HG03354 (cell line): Measurements from ENCODE around the gene TNFAIP2.

Source experiments
- ATAC-seq: cut with Tn5 transposase; IDR thresholded peaks from one replicate; pipeline ENCODE4 v1.9.1; 2021; ENCODE audit warnings: mild to moderate bottlenecking; ENCODE audit not compliant: unreplicated experiment, poor library complexity, severe bottlenecking

The TNFAIP2 gene

GRCh38 chr14:103091883-103092222, 31.4 kb upstream of the TNFAIP2 start:
- ATAC-seq: peak; percentile 10

DNA sequence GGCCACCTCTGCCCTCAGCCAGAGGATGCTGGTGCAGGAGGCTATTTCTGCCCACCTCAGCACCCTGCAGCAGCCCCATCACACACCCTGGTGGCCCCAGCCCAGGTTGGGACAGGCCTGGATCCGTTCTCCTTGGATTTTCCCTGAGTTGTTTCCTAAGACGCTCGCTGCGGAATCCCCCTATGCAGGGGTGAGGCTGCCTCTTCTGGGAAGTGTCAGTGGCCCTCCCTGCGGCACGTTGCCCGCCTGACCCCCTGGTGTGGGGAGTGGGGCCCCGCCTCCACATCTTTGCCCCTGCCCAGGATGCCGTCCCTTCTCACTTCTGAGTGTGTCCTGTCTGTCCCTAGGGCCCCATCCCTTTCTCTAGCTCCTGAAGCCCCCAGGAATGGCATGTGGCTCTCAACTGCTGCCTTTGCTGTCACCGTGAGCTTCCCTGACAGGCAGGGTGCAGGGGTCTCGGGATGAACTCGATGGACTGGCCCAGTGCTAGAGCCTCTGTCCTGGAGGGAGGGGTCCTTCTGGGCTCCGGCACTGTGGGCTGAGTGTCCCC, 29.3 kb upstream of the TNFAIP2 start:
- ATAC-seq: no peak

GRCh38 chr14:103094406-103095209, 28.7 kb upstream of the TNFAIP2 start, which contains the start of gene EXOC3L4:
EXOC3L4 (plus strand) TSS chr14:103094725; CDS start chr14:103100220, 5,495 bp downstream.
- ATAC-seq: no peak

DNA sequence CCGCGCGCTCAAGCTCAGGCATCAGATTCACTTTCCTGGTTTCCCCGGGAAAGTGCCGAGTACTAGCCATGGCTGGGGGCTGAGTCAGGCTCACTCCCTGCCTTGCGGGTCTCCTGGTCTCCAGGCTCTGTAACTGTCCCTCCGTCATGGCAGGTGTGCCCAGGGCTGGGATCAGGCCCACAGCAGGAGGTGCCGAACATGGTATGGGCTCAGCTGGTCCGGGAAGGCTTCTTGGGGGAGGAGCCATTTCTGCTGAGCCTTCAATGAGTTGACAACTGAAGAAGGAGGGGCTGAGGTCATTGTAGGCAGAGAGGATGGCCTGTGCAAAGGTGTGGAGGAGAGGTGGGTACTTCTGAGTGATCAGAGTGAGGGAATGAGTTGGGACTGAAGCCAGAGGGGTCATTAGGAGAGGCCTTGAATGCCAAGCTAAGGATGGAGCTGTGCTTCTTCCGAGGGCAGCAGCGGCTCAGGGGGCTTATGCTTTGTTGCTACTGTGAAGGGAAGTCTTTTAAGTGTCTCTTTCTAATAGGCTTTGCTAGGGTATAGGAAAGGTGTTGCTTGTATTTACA, 28.0 kb upstream of the TNFAIP2 start:
- no peak for ATAC-seq

DNA sequence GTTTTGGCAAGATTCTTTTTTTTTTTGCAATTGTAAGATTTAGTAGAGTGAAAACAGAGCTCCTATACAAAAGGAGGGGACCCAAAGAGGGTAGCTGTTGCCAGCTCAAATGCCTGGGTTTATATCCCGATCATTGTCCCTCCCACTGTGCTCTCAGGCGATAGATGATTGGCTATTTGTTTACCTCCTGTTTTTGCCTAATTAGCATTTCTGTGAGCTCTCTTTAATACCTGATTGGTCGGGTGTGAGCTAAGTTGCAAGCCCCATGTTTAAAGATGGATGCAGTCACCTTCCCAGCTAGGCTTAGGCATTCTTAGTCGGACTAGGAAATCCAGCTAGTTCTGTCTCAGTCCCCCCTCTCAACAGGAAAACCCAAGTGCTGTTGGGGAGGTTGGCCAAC, 26.9 kb upstream of the TNFAIP2 start:
- no peak for ATAC-seq

- ATAC-seq: no peak
These were observed 25.8 kb upstream of the TNFAIP2 start for GRCh38 chr14:103097244-103097993.

- no peak for ATAC-seq
These were observed 25.0 kb upstream of the TNFAIP2 start for GRCh38 chr14:103097994-103098957.

DNA sequence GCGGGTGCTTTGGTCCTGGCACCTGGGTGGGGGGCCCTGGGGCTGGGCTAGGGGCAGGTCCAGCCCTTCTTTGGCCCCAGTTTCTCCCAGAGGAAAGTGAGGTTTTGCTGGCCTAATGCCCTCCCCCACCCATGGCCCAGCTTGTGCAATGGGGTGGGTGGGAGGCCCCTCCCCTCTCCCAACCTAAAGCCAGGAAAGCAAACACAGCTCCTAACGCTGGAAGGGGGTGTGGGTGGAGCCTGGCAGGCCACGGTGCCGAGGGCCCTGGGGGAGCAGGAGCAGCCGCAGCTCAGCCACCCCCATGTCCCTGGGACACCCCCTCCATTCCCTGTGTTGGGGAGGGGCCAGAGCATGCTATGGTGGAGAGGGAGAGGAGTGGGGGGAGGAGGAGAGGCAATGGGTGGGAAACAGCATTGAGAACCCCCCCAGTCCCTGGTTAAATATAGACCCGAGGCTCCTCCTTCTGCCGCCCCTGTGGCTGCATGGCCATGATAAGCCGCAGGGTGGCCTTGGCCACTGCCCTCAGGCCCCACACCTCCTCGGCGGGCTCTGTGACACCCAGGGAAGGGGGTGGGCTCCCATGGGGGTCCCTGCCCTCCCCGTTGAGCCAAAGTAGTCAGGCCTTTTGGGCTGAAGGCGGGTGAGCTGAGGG, 24.1 kb upstream of the TNFAIP2 start:
- no peak for ATAC-seq

DNA sequence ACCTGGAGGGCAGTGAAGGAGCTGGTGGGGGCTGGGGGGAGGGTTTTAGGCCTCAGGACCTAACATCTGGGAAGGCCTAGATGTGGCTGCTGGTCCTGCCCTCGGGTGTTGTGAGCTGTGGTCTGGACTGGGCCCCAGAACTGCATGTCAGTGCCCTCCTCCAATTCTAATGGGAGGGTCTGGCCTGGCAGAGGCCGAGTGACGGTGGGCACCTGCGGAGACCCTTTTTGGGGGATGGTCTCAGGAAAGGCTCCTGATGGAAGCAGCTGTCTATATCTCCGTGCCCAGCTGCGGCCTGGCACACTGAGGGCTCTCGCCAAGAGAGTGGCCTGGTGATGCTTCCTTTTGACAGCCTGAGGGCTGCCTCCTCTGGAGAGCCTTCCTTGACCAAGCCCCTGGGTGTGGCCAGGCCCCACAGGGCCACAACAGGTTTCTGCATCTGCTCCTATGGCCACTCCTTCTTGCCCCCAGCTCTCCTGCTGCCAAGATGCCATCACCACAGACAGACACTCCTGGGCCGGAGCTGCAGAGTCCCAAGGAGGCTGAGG, 23.5 kb upstream of the TNFAIP2 start:
- ATAC-seq: no peak

DNA sequence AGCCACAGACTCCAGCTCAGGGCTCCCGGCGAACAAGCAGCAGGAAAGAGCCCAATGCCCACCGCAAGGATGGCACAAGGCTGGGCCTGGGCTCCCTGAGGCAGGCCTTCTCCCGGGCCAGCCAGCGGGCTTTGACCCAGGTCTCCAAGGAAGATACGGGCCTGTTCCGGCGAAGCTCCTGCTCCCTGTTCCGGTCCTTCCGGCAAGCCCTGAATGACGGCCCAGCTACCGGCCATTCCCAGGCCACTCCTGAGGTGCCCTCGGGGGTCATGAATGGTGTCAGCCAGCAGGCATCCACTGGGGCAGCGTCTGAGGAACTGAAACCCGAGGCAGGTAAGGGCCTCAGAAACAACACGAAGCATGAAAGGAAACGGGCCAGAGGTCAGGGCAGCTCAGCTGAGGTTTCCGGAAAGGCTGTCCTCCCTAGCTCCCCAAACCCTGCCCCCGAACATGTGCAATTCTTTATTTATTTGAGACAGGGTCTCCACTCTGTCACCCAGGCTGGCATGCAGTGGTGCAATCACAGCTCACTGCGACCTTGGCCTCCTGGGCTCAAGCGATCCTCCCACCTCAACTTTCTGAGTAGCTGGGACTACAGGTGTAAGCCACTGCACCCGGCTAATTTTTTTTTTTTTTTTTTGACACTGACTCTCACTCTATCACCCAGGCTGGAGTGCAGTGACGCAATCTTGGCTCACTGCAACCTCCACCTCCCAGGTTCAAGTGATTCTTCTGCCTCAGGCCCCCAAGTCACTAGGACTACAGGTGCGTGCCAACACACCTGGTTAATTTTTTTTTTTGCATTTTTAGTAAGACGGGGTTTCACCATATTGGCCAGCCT, 22.8 kb upstream of the TNFAIP2 start:
- ATAC-seq: no peak

- ATAC-seq: no peak
These were observed 21.9 kb upstream of the TNFAIP2 start for GRCh38 chr14:103101257-103101962.

- ATAC-seq: no peak
These were observed 21.1 kb upstream of the TNFAIP2 start for GRCh38 chr14:103101963-103102688.

DNA sequence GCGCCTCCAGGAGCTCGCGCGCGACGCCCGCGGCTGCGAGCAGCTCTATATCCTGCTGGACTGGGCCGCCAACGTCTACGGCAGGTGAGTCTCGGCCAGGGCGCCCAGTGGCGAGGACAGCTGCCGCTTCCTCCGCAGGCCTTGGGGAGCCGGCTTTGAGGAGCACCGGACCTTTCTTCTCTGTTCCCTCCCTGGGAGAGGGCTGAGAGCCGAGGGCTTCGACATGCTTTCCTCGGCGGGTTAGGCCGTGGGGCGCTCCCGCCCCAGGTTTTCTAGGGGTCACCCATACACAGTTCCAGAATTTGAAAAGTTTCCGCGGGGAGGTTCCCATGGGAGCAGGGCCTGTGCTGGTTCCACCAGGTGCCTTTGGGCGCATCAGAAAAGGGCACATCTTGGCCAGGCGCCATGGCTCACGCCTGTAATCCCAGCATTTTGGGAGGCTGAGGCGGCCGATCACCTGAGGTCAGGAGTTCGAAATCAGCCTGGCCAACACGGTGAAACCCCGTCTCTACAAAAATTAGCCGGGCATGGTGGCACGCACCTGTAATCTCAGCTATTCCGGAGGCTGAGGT, 20.5 kb upstream of the TNFAIP2 start:
- ATAC-seq: no peak

GRCh38 chr14:103103461-103104388, 19.5 kb upstream of the TNFAIP2 start:
- no peak for ATAC-seq

DNA sequence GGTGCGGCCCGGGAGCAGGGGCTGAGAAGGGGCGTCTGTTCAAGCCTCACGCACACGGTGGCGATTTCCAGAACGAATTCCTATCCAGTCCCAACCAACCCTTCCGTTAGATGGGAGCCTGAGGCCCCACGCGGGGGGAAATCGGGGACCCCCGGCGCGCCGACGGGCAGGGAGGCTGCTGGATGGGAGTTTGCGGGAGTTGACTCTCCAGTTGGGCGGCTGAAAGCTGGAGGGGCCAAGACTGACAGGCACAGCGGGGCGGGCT, 18.9 kb upstream of the TNFAIP2 start:
- no peak for ATAC-seq
